Astrocyte of the cerebellum (primary cell): ENCODE results near the gene FGFRL1.

ENCODE experiments used
- DNase-seq: peaks from one replicate; pipeline ENCODE4 v3.0.0-alpha.2; 2011; ENCODE audit warnings: low read depth
- H3K4me3 ChIP-seq: 2 replicates; pipeline ENCODE4 v1.5.1; 2011; ENCODE audit warnings: mild to moderate bottlenecking, low read depth, low read length, moderate library complexity
- CTCF ChIP-seq: IDR thresholded peaks from 2 replicates; pipeline ENCODE4 v1.5.1; 2012; ENCODE audit warnings: low read length, low read depth, moderate library complexity, mild to moderate bottlenecking; ENCODE audit errors: missing control alignments
- in situ Hi-C: cut with HindIII; loops from 2 replicates; pipeline ENCODE4 v1.10.0; 2017; ENCODE audit warnings: low sequenced_read_pairs

The FGFRL1 gene

GRCh38 chr4:1017211-1017610 lies 5.8 kb downstream of the FGFRL1 start:
- TF ChIP-seq CTCF, result no peak
- in situ Hi-C loops, result no loop called here
- H3K4me3 ChIP-seq, result no peak overlapping the region
- no peak for DNase-seq

GRCh38 chr4:1017706-1018105 lies 6.3 kb downstream of the FGFRL1 start:
- in situ Hi-C loops, result no loop called here
- no peak for TF ChIP-seq CTCF
- no peak for DNase-seq
- no peak overlapping the region for H3K4me3 ChIP-seq

- no peak for DNase-seq
- in situ Hi-C loops, result no loop called here
- no peak overlapping the region for H3K4me3 ChIP-seq
- no peak for TF ChIP-seq CTCF
These were observed 7.0 kb downstream of the FGFRL1 start for GRCh38 chr4:1018147-1019020.

- TF ChIP-seq CTCF, result no peak
- in situ Hi-C loops, result no loop called here
- DNase-seq, result no peak
- no peak overlapping the region for H3K4me3 ChIP-seq
These were observed 7.9 kb downstream of the FGFRL1 start for GRCh38 chr4:1019320-1019719.

GRCh38 chr4:1019729-1020470 lies 8.5 kb downstream of the FGFRL1 start:
- no peak for DNase-seq
- TF ChIP-seq CTCF, result no peak
- in situ Hi-C loops, result no loop called here
- H3K4me3 ChIP-seq, result no peak overlapping the region

- in situ Hi-C loops, result no loop called here
- H3K4me3 ChIP-seq, result no peak overlapping the region
- no peak for TF ChIP-seq CTCF
- no peak for DNase-seq
These were observed 10.1 kb downstream of the FGFRL1 start for GRCh38 chr4:1021386-1022050.
